Heart left ventricle (tissue), 16 donors: ENCODE data around the gene TRIM54. TPM values are rescaled to one million over a fixed set of nuclear protein-coding genes. Genes with fewer than 3 reads are reported as not detected.

Experiments used
- ATAC-seq, 4 donors: fragments of 200-7000 bp; cut with Tn5 transposase; one replicate each; pipeline ENCODE4 v1.9.1; 2020 to 2022; ENCODE audit warnings: moderate library complexity in 4 of 4, mild to moderate bottlenecking in 3 of 4, moderate number of reproducible peaks in 1 of 4
- DNase-seq, 5 donors: peaks; one replicate each; pipeline ENCODE4 v3.0.0-alpha.2; 2020
- H3K27ac ChIP-seq, 12 donors: fragments of 200-600 bp; sonication (generic) in 4 of 12; one replicate each; pipeline versions ENCODE4 v1.5.0 to v1.8.0; 2016 to 2022; ENCODE audit warnings: mild to moderate bottlenecking in 2 of 12
- H3K27me3 ChIP-seq, 9 donors: fragments of 200-600 bp; sonication (generic) in 2 of 9; one replicate each; pipeline versions ENCODE4 v1.5.1 to v1.8.0; 2016 to 2022; ENCODE audit warnings: mild to moderate bottlenecking in 3 of 9
- H3K36me3 ChIP-seq, 9 donors: fragments of 200-600 bp; sonication (generic) in 2 of 9; one replicate each; pipeline versions ENCODE4 v1.5.0 to v1.8.0; 2018 to 2022; ENCODE audit warnings: mild to moderate bottlenecking in 2 of 9
- H3K4me1 ChIP-seq, 12 donors: fragments of 200-600 bp; sonication (generic) in 4 of 12; one replicate each; pipeline versions ENCODE4 v1.5.0 to v1.8.0; 2016 to 2022; ENCODE audit warnings: mild to moderate bottlenecking in 3 of 12
- H3K4me3 ChIP-seq, 12 donors: fragments of 200-600 bp; sonication (generic) in 4 of 12; one replicate each; pipeline versions ENCODE4 v1.5.0 to v1.8.0; 2017 to 2022; ENCODE audit warnings: mild to moderate bottlenecking in 9 of 12, moderate library complexity in 4 of 12
- H3K9me3 ChIP-seq, 12 donors: fragments of 200-600 bp; sonication (generic) in 4 of 12; one replicate each; pipeline versions ENCODE4 v1.5.0 to v1.8.0; 2016 to 2022; ENCODE audit warnings: mild to moderate bottlenecking in 1 of 12
- CTCF ChIP-seq, 12 donors: fragments of 200-600 bp; sonication (generic) in 4 of 12; IDR thresholded peaks; one replicate each; pipeline versions ENCODE4 v1.5.0 to v1.8.0; 2018 to 2022; ENCODE audit warnings: antibody characterized with exemption in 12 of 12, mild to moderate bottlenecking in 5 of 12
- POLR2A ChIP-seq, 2 donors: fragments of 450-650 bp; IDR thresholded peaks; one replicate each; pipeline ENCODE4 v1.6.1; 2017; ENCODE audit warnings: antibody characterized with exemption in 2 of 2, mild to moderate bottlenecking in 2 of 2, moderate library complexity in 2 of 2
- WGBS, 4 donors: extraction: QIAGEN DNeasy Blood & Tissue Kit in 2 of 4; methylation state at CpG; one replicate each; pipeline versions ENCODE4 v1.1.5 to v1.1.7; 2013 to 2018; 5-methylcytosine and 5-hydroxymethylcytosine counted together
- intact Hi-C, 10 donors: fragments of 100-400 bp; cut with DNase I; formaldehyde crosslinking; loops; one replicate each; pipeline versions ENCODE4 v1.11.1 to v1.14.2; 2022
- polyA plus RNA-seq, 2 donors: library from polyadenylated mRNA; stranded (reverse); fragments of 200-250 nt; gene quantifications; one replicate each; pipeline ENCODE4 v1.2.3, GENCODE V29; 2013
- total RNA-seq, 9 donors: library from RNA; depleted of rRNA in 2 of 9; stranded (reverse); fragments of >200 nt in 2 of 9; fragmentation: NEBNext Ultra II Directional in 3 of 9; extraction: Animal tissue kit (Norgen Biotek cat#: 25700) in 3 of 9; gene quantifications; one replicate each; pipeline versions ENCODE4 v1.1.0 to v1.2.4, GENCODE V29; 2016 to 2023
- donor health status: ischemic (EF 13 %, LVEDD 7.1; RV severe dilation, severe dysfunction).
- donor health status: healthy with polysubstance abuse.
- donor health status: DM: no; HTN: yes; CAD: no.
- donor health status: DM: no; HTN: no; CAD: no.
- donor health status: ischemic (EF 25% LVEDD 6.9; RV normal size, moderate dysfunction).
- donor health status: ischemic (EF 25% LVEDD 5.7; RV mildly dilated, moderate dysfunction).
- donor health status: healthy.
- donor health status: DM: yes; HTN: yes; CAD: no.
- donor health status: ischemic (EF 35%, LVEDD 5.7; RV mildly dilated, moderate dysfunction).
- donor health status: nonischemic (EF 11% LVEDD 7.7; RV severe dilation, severe dysfunction).
- donor health status: DM: yes; HTN: yes; CAD: no.
- donor health status: PGD.
- donor health status: ischemic (EF 29% LVEDD 5.4; RV normal size, mild dysfunction).
- donor health status: nonischemic (EF 23%, LVEDD 6.1; RV moderate dilation, normal function).

The TRIM54 gene
- total and polyA plus RNA-seq, 11 donors: 128 to 329 (median 241) TPM

- WGBS, 4 donors: 19 to 25% (median 21%) methylated on average over 24 to 25 of the region's 25 CpGs
- ATAC-seq: peak; percentile 45 to 73 (median 60)
- peak in 3 of 5 donors; percentile 51 to 68 (median 63) for DNase-seq
- peaks cover 0 to 39% (median 23%) of the 10 kb centered on the region in 9 donors for H3K27me3 ChIP-seq
- peak; percentile 75 to 92 (median 89) for TF ChIP-seq CTCF (IDR thresholded peaks at IDR 0.05)
- no peak for TF ChIP-seq POLR2A (IDR thresholded peaks at IDR 0.05)
- peaks cover 0 to 30% (median 14%) of the 10 kb centered on the region in 12 donors for H3K4me1 ChIP-seq
- no peaks in the 10 kb centered on the region for H3K9me3 ChIP-seq
- peaks cover 0 to 85% (median 12%) of the 10 kb centered on the region in 9 donors for H3K36me3 ChIP-seq
- H3K4me3 ChIP-seq: peak overlapping the region in 11 of 12 donors; percentile 4 to 52 (median 36)
- intact Hi-C loops: loop anchor here in 6 of 10 donors (1.0 to 10.0 kb wide), 7 partner anchors 23 to 206 kb away; partner anchors contain the start of gene SLC30A3 (in 2 of the 6)
- peak overlapping the region in 9 of 12 donors; percentile 27 to 66 (median 43) for H3K27ac ChIP-seq
These were observed 21.1 kb downstream of the TRIM54 start for GRCh38 chr2:27303093-27304025.

GRCh38 chr2:27304488-27305240 is 22.4 kb downstream of the TRIM54 start:
- H3K4me1 ChIP-seq: peaks cover 0 to 36% (median 14%) of the 10 kb centered on the region in 12 donors
- 86 to 88% (median 86%) methylated on average over 13 of the region's 13 CpGs for WGBS, 4 donors
- H3K36me3 ChIP-seq: peaks cover 0 to 85% (median 25%) of the 10 kb centered on the region in 9 donors
- intact Hi-C loops: loop anchor here in 4 of 10 donors (5.0 to 10.0 kb wide), 3 partner anchors 42 to 207 kb away; partner anchors contain the start of gene SLC30A3 (in 2 of the 4)
- no peak for TF ChIP-seq POLR2A (IDR thresholded peaks at IDR 0.05)
- no peak for TF ChIP-seq CTCF (IDR thresholded peaks at IDR 0.05)
- ATAC-seq (no peak), DNase-seq (no peak)
- H3K9me3 ChIP-seq: no peaks in the 10 kb centered on the region
- peaks cover 0 to 48% (median 23%) of the 10 kb centered on the region in 9 donors for H3K27me3 ChIP-seq
- no peak overlapping the region for H3K27ac ChIP-seq
- no peak overlapping the region for H3K4me3 ChIP-seq

GRCh38 chr2:27305516-27305915 is 23.3 kb downstream of the TRIM54 start:
- Histone ChIP-seq H3K36me3 (peaks cover 0 to 76% (median 31%) of the 10 kb centered on the region in 9 donors), H3K27ac (no peak overlapping the region), H3K4me3 (no peak overlapping the region), H3K9me3 (no peaks in the 10 kb centered on the region), H3K4me1 (peaks cover 0 to 36% (median 14%) of the 10 kb centered on the region in 12 donors), H3K27me3 (peaks cover 0 to 48% (median 23%) of the 10 kb centered on the region in 9 donors)
- DNase-seq: no peak
- no peak for ATAC-seq
- intact Hi-C loops: loop anchor here in 1 of 10 donors (10.0 kb wide), 1 partner anchor 201 kb away; no protein-coding TSS in a partner anchor
- WGBS, 4 donors: 83 to 92% (median 89%) methylated on average over 15 to 16 of the region's 16 CpGs
- no peak for TF ChIP-seq POLR2A (IDR thresholded peaks at IDR 0.05)
- TF ChIP-seq CTCF (IDR thresholded peaks at IDR 0.05): no peak
